Rectal smooth muscle tissue (tissue), 1 donor: ENCODE measurements around the gene RNU5D-1.
"Not testable (repeated sequence)": the region's sequence is repeated elsewhere in the genome, so short reads cannot be mapped to it uniquely, and the experiment has no call there.

Source experiments
- H3K27ac ChIP-seq: one replicate; pipeline ENCODE4 v1.7.0; 2013; ENCODE audit warnings: low read depth, low read length, inconsistent platforms
- H3K27me3 ChIP-seq: one replicate; pipeline ENCODE4 v1.7.0; 2013; ENCODE audit warnings: low read length; ENCODE audit not compliant: control insufficient read depth, insufficient read depth
- H3K36me3 ChIP-seq: one replicate; pipeline ENCODE4 v1.7.0; 2013; ENCODE audit warnings: low read length; ENCODE audit not compliant: control insufficient read depth, insufficient read depth
- H3K4me1 ChIP-seq: one replicate; pipeline ENCODE4 v1.7.0; 2013; ENCODE audit warnings: low read length; ENCODE audit not compliant: control insufficient read depth, insufficient read depth
- H3K4me3 ChIP-seq: one replicate; pipeline ENCODE4 v1.7.0; 2013; ENCODE audit warnings: low read length
- H3K9ac ChIP-seq: one replicate; pipeline ENCODE4 v1.7.0; 2013; ENCODE audit warnings: low read length

Gene RNU5D-1

GRCh38 chr1:44705938-44706337 lies 25.0 kb downstream of the RNU5D-1 start:
- H3K9ac ChIP-seq = no peak overlapping the region
- no peak overlapping the region for H3K4me3 ChIP-seq
- H3K27ac ChIP-seq = no peak overlapping the region
- no peaks in the 10 kb centered on the region for H3K4me1 ChIP-seq
- no peaks in the 10 kb centered on the region for H3K27me3 ChIP-seq
- no peaks in the 10 kb centered on the region for H3K36me3 ChIP-seq

- Histone ChIP-seq H3K9ac (no peak overlapping the region), H3K27ac (no peak overlapping the region), H3K36me3 (no peaks in the 10 kb centered on the region), H3K27me3 (no peaks in the 10 kb centered on the region), H3K4me3 (no peak overlapping the region), H3K4me1 (no peaks in the 10 kb centered on the region)
Measured at GRCh38 chr1:44705470-44705869, 25.5 kb downstream of the RNU5D-1 start.

GRCh38 chr1:44701141-44701573 lies 29.8 kb downstream of the RNU5D-1 start:
- H3K4me1 ChIP-seq = no peaks in the 10 kb centered on the region
- no peaks in the 10 kb centered on the region for H3K36me3 ChIP-seq
- H3K27ac ChIP-seq = no peak overlapping the region
- no peaks in the 10 kb centered on the region for H3K27me3 ChIP-seq
- no peak overlapping the region for H3K4me3 ChIP-seq
- H3K9ac ChIP-seq = no peak overlapping the region

- Histone ChIP-seq H3K27me3 (no peaks in the 10 kb centered on the region), H3K36me3 (no peaks in the 10 kb centered on the region), H3K27ac (no peak overlapping the region), H3K4me3 (no peak overlapping the region), H3K9ac (no peak overlapping the region), H3K4me1 (no peaks in the 10 kb centered on the region)
Measured at GRCh38 chr1:44700573-44700972, 30.4 kb downstream of the RNU5D-1 start.

- H3K4me1 ChIP-seq, H3K27me3 ChIP-seq, H3K27ac ChIP-seq, H3K4me3 ChIP-seq, H3K9ac ChIP-seq, H3K36me3 ChIP-seq: not testable (repeated sequence)
Measured at GRCh38 chr1:44699375-44699774, 31.6 kb downstream of the RNU5D-1 start.

- Histone ChIP-seq H3K9ac (no peak overlapping the region), H3K36me3 (no peaks in the 10 kb centered on the region), H3K27me3 (no peaks in the 10 kb centered on the region)
Measured at GRCh38 chr1:44698138-44698537, 32.8 kb downstream of the RNU5D-1 start.

GRCh38 chr1:44696789-44697345 lies 34.1 kb downstream of the RNU5D-1 start:
- Histone ChIP-seq H3K4me3 (no peak overlapping the region), H3K27ac (no peak overlapping the region), H3K36me3 (no peaks in the 10 kb centered on the region), H3K4me1 (no peaks in the 10 kb centered on the region), H3K9ac (no peak overlapping the region), H3K27me3 (no peaks in the 10 kb centered on the region)

More at GRCh38 chr1:44698138-44698537, 32.8 kb downstream of the RNU5D-1 start:
- H3K27ac ChIP-seq = no peak overlapping the region
- no peaks in the 10 kb centered on the region for H3K4me1 ChIP-seq
- H3K4me3 ChIP-seq = no peak overlapping the region

GRCh38 chr1:44696101-44696500 lies 34.9 kb downstream of the RNU5D-1 start:
- Histone ChIP-seq H3K36me3 (no peaks in the 10 kb centered on the region), H3K4me1 (no peaks in the 10 kb centered on the region), H3K27ac (no peak overlapping the region), H3K27me3 (no peaks in the 10 kb centered on the region), H3K9ac (no peak overlapping the region), H3K4me3 (no peak overlapping the region)

GRCh38 chr1:44695671-44696070 lies 35.3 kb downstream of the RNU5D-1 start:
- Histone ChIP-seq H3K27ac (no peak overlapping the region), H3K4me1 (no peaks in the 10 kb centered on the region), H3K9ac (no peak overlapping the region), H3K36me3 (no peaks in the 10 kb centered on the region), H3K27me3 (no peaks in the 10 kb centered on the region), H3K4me3 (no peak overlapping the region)

- Histone ChIP-seq H3K4me1 (no peaks in the 10 kb centered on the region), H3K9ac (no peak overlapping the region)
Measured at GRCh38 chr1:44694863-44695478, 36.0 kb downstream of the RNU5D-1 start.

GRCh38 chr1:44693900-44694299 lies 37.1 kb downstream of the RNU5D-1 start:
- no peak overlapping the region for H3K9ac ChIP-seq
- no peaks in the 10 kb centered on the region for H3K36me3 ChIP-seq
- no peak overlapping the region for H3K27ac ChIP-seq
- H3K4me3 ChIP-seq = no peak overlapping the region
- H3K27me3 ChIP-seq = no peaks in the 10 kb centered on the region
- H3K4me1 ChIP-seq = no peaks in the 10 kb centered on the region

More at GRCh38 chr1:44694863-44695478, 36.0 kb downstream of the RNU5D-1 start:
- Histone ChIP-seq H3K36me3 (no peaks in the 10 kb centered on the region), H3K4me3 (no peak overlapping the region), H3K27me3 (no peaks in the 10 kb centered on the region), H3K27ac (no peak overlapping the region)

GRCh38 chr1:44693159-44693558 lies 37.8 kb downstream of the RNU5D-1 start:
- Histone ChIP-seq H3K36me3 (no peaks in the 10 kb centered on the region), H3K4me1 (no peaks in the 10 kb centered on the region), H3K9ac (no peak overlapping the region), H3K27me3 (no peaks in the 10 kb centered on the region), H3K27ac (no peak overlapping the region), H3K4me3 (no peak overlapping the region)

- Histone ChIP-seq H3K9ac (no peak overlapping the region), H3K4me3 (no peak overlapping the region), H3K36me3 (no peaks in the 10 kb centered on the region), H3K27ac (no peak overlapping the region), H3K27me3 (no peaks in the 10 kb centered on the region), H3K4me1 (no peaks in the 10 kb centered on the region)
Measured at GRCh38 chr1:44689447-44689765, 41.6 kb downstream of the RNU5D-1 start.
